Fibroblast of pulmonary artery (primary cell): ENCODE measurements around the gene PIK3R6.

Source experiments
- DNase-seq: peaks from one replicate; pipeline ENCODE4 v3.0.0-alpha.2; 2010; ENCODE audit warnings: low read depth
- H3K4me3 ChIP-seq: replicated peaks from 2 replicates; pipeline ENCODE4 v1.5.1; 2011; ENCODE audit warnings: low read depth, mild to moderate bottlenecking, control low read depth, low read length, moderate library complexity
- TF ChIP-seq, protein P1 (sequence below): IDR thresholded peaks from 2 replicates; pipeline ENCODE4 v1.5.1; 2011; ENCODE audit warnings: mild to moderate bottlenecking, control low read depth, low read length, inconsistent platforms; ENCODE audit errors: missing control alignments

PIK3R6 gene

DNA sequence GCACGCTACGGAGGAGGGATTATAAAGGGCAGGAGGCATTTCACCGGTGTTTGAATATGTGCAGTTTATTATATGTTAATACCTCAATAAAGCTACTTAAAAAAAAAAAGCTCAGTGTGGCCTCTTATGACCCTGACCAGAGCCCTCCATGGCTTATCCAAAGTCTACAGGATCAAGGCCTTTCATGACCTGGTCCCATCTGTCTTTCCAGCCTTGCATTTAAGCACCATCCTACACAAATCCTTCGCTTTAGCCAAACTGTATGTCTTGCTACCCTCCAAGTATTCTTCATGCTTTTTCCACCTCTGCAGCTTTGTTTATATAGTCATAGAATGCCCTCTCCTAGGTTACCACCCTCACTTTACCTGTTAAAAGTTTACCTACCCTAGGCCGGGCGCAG, 74.8 kb downstream of the PIK3R6 start:
- TF ChIP-seq, protein P1, sequence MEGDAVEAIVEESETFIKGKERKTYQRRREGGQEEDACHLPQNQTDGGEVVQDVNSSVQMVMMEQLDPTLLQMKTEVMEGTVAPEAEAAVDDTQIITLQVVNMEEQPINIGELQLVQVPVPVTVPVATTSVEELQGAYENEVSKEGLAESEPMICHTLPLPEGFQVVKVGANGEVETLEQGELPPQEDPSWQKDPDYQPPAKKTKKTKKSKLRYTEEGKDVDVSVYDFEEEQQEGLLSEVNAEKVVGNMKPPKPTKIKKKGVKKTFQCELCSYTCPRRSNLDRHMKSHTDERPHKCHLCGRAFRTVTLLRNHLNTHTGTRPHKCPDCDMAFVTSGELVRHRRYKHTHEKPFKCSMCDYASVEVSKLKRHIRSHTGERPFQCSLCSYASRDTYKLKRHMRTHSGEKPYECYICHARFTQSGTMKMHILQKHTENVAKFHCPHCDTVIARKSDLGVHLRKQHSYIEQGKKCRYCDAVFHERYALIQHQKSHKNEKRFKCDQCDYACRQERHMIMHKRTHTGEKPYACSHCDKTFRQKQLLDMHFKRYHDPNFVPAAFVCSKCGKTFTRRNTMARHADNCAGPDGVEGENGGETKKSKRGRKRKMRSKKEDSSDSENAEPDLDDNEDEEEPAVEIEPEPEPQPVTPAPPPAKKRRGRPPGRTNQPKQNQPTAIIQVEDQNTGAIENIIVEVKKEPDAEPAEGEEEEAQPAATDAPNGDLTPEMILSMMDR: no peak

DNA sequence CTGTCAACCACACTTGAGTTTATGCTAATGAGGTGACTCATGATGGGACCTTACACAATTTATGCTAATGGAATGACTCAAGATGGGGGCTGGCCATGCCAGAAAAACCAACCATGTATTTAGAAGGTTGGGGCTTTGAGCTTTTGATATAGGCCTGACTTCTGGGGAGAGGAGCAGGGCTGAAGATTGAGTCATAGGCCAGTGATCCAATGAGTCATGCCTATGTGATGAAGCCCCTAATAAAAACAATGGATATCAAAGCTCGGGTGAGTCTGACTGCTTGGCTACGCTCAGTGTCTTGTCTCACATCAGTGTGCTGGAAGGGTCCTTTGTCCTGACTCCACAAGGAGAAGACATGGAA, 75.6 kb downstream of the PIK3R6 start:
- H3K4me3 ChIP-seq: no peak overlapping the region
- DNase-seq: peak; percentile 52
- TF ChIP-seq, protein P1: no peak

More for the DNA sequence above, 74.8 kb downstream of the PIK3R6 start:
- no peak overlapping the region for H3K4me3 ChIP-seq
- DNase-seq: no peak

DNA sequence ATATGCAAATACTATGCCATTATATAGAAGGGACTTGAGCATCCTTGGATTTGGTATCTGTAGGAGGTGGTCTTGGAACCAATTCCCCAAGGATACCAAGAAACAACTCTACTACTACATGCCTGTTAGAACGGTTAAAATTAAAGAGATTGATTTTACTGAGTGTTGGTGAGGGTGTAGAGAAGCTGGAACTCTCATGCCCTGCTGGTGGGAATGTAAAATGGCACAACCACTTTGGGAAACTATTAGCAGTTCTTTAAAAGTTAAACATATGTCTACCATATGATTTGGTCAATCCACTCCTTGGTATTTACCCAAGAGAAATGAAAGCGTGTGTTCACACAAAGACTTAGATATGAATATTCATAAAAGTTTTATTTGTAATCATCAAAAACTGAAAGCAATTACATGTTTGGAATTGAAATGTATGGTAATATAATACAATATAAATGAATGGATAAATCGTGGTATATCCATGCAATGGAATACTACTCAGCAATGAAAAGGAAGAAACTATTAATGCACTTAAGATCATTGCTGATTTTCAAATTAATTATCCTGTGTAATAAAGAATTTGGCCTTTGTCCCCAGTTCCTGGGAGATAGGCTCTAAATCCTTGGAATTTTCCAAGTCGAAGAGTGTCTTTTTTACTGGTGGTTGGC, 76.1 kb downstream of the PIK3R6 start:
- no peak overlapping the region for H3K4me3 ChIP-seq
- DNase-seq: no peak
- TF ChIP-seq, protein P1: no peak

DNA sequence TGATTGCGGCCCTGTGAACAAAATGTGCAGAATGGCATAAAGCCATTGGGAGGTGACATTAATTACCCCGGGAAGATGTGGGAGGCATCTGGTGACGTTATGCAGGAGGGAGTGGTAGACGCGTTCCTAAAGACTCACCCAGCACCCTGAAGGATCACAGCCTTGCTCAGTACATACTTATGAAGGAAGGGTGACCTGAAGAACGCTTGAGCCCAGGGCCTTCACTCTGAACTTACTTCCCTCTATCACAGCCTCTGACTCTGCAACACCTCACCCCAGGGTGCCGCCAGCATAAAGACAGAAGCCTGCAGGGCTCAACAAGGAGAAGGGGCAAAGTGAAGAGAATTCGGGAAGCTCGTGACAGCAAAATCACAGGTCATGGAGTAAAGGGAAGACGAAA, 77.7 kb downstream of the PIK3R6 start:
- TF ChIP-seq, protein P1: no peak
- H3K4me3 ChIP-seq: no peak overlapping the region
- DNase-seq: no peak

DNA sequence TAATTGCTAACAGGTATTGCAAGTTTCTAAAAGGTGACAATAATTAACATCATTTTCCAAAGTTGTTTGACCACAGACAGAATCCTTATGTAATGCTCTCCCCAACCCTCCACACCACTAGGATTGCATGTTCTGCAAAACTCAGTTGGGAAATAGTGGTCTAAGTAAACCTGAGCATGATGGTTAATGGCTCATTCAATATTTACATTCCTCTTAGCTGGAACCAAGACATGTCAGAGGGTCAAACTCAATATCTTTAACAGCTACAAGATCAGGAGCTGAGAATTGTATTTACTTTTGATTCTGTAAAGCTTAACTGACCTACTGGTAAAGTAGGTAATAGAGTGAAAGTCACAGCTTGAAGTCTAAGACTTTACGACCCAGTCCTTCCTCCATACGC, 78.5 kb downstream of the PIK3R6 start:
- TF ChIP-seq, protein P1: no peak
- no peak for DNase-seq
- H3K4me3 ChIP-seq: no peak overlapping the region

DNA sequence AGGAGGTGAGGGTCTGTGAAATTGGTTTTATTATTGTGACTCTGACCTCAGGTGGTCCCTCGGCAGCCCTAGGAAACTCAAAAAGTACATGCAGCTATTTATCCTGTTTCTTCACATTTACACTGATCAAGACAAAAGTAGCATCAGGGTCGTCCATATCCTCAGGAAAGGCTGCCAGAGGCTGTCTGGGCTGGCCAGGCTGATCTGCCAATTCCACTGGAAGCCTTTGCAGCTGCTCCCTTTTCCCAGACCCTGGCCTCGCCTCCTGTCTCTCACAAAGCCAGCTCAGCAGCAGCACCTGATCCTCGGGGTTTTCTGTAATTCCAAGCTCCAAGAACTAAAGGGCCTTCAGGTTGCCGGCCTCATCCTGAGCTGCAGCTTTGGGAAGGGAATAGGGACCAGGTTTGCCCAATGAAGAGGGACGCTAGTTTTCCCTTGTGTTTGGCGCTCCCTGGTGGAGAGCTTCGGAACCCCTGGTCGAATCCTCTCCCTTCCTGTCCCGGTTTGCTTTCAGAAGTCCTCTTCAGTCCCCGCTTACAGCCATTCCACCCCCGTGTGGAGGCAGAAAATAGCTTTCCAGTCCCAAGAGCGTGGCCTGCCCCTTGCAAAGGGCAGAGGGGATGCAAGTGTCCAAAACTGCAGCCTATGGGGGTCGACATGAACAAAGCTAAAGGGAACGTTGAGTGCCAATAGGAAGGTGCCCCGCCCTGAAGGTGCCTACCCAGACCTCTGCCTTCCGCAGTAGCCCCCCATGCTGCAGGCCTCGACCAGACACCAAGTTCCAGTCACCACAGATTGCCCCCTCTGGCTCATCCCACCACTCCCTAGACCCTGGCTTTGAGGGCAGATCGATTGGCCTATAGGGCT, 81.7 kb downstream of the PIK3R6 start:
- TF ChIP-seq, protein P1: peak; percentile 86
- no peak overlapping the region for H3K4me3 ChIP-seq
- peak; percentile 76 for DNase-seq

DNA sequence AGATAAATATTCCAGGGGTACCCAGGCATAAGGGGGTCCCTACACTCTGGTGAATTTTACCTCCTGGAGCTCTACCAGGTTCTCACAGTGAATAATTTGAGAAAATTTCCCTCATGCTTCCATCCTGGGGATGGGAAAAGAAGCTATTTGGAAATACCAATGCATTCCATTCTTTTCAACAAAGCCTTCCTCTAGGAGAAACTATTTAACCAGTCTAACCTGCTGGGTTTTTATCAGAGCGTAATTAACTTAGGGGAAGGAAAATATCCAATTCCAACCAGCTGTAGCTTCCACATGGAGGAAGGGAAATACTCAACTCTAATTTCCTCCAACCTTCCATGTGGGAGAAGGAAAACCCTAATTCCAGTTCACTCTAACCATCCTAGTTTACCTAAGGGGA, 85.3 kb downstream of the PIK3R6 start:
- TF ChIP-seq, protein P1: no peak
- DNase-seq: no peak
- H3K4me3 ChIP-seq: no peak overlapping the region
